ENCODE measurements around the gene DIPK1A.

DIPK1A gene

GRCh38 chr1:92831762-92832536 lies 129.3 kb downstream of the DIPK1A start, which contains the start of gene RPL5:
RPL5 (plus strand) TSS chr1:92832040; CDS start chr1:92832115, 75 bp downstream.
- H3K4me3 ChIP-seq (replicated peaks in 1 of 2; ENCODE audit: low read depth in 2 of 2, low read length in 2 of 2): peak within 1 kb of the TSS; percentile 98
- TF ChIP-seq CTCF (IDR thresholded peaks at IDR 0.05; ENCODE audit: low read depth, low read length): peak; percentile 95
- DNase-seq (ENCODE audit: low read depth in 2 of 2): peak; percentile 98 to 99

- H3K4me3 ChIP-seq (replicated peaks in 1 of 2; ENCODE audit: low read depth in 2 of 2, low read length in 2 of 2): no peak overlapping the region
- DNase-seq (ENCODE audit: low read depth in 2 of 2): no peak
- TF ChIP-seq CTCF (IDR thresholded peaks at IDR 0.05; ENCODE audit: low read depth, low read length): no peak
Observed at GRCh38 chr1:92831368-92831761, 129.9 kb downstream of the DIPK1A start.

GRCh38 chr1:92826792-92827191 lies 134.5 kb downstream of the DIPK1A start:
- no peak overlapping the region for H3K4me3 ChIP-seq (replicated peaks in 1 of 2; ENCODE audit: low read depth in 2 of 2, low read length in 2 of 2)
- peak in 1 of 2 donors; percentile 56 for DNase-seq (ENCODE audit: low read depth in 2 of 2)
- TF ChIP-seq CTCF (IDR thresholded peaks at IDR 0.05; ENCODE audit: low read depth, low read length): no peak

GRCh38 chr1:92822879-92823278 lies 138.4 kb downstream of the DIPK1A start:
- TF ChIP-seq CTCF (IDR thresholded peaks at IDR 0.05; ENCODE audit: low read depth, low read length): no peak
- H3K4me3 ChIP-seq (replicated peaks in 1 of 2; ENCODE audit: low read depth in 2 of 2, low read length in 2 of 2): no peak overlapping the region
- peak; percentile 73 to 76 for DNase-seq (ENCODE audit: low read depth in 2 of 2)

GRCh38 chr1:92820551-92820950 lies 140.7 kb downstream of the DIPK1A start:
- H3K4me3 ChIP-seq (replicated peaks in 1 of 2; ENCODE audit: low read depth in 2 of 2, low read length in 2 of 2): no peak overlapping the region
- DNase-seq (ENCODE audit: low read depth in 2 of 2): peak in 1 of 2 donors; percentile 47

GRCh38 chr1:92820024-92820423 lies 141.2 kb downstream of the DIPK1A start:
- H3K4me3 ChIP-seq (replicated peaks in 1 of 2; ENCODE audit: low read depth in 2 of 2, low read length in 2 of 2): no peak overlapping the region
- no peak for TF ChIP-seq CTCF (IDR thresholded peaks at IDR 0.05; ENCODE audit: low read depth, low read length)
- DNase-seq (ENCODE audit: low read depth in 2 of 2): peak in 1 of 2 donors; percentile 44

More at GRCh38 chr1:92820551-92820950, 140.7 kb downstream of the DIPK1A start:
- TF ChIP-seq CTCF (IDR thresholded peaks at IDR 0.05; ENCODE audit: low read depth, low read length): no peak
